ENCODE results near the gene SYNPO2. TPM values are rescaled to one million over a fixed set of nuclear protein-coding genes. Genes with fewer than 3 reads are reported as not detected.

Gene SYNPO2
- total and polyA plus RNA-seq, 2 of the 8 experiments (the other 6 are each of a cell fraction or from before 2014, with no cell fraction given), result 0.50 to 4.2 TPM

- H3K4me3 ChIP-seq (ENCODE audit: extremely low read depth in 1 of 4, insufficient read depth in 2 of 4, low read depth in 3 of 4, low read length in 4 of 4), result no peak overlapping the region
- CTCF ChIA-PET (ENCODE audit: partially characterized antibody), result interaction anchor here (3.9 kb wide), 1 partner anchor 20 kb away, joined by 20 read pairs; no protein-coding TSS in a partner anchor
- POLR2A ChIA-PET (ENCODE audit: partially characterized antibody), result no interaction called here
- TF ChIP-seq RAD21 (IDR thresholded peaks at IDR 0.05 in 1 of 2, conservative IDR thresholded peaks at IDR 0.05 in 1 of 2; ENCODE audit: low read depth in 2 of 2, low read length in 2 of 2) (no peak), KDM5A (IDR thresholded peaks at IDR 0.05; ENCODE audit: low read length) (no peak), RNF2 (IDR thresholded peaks at IDR 0.05; ENCODE audit: borderline replicate concordance, low read depth, low read length, missing control alignments, poor library complexity, severe bottlenecking) (no peak), KDM4A (IDR thresholded peaks at IDR 0.05; ENCODE audit: low read depth, low read length, severe bottlenecking) (no peak), SP2 (IDR thresholded peaks at IDR 0.05; ENCODE audit: low read length) (no peak), CTBP2 (IDR thresholded peaks at IDR 0.05; ENCODE audit: borderline replicate concordance, insufficient read depth, insufficient read length, low read length) (no peak), EGR1 (IDR thresholded peaks at IDR 0.05; ENCODE audit: borderline replicate concordance, low read depth, low read length) (no peak), GABPA (IDR thresholded peaks at IDR 0.05; ENCODE audit: borderline replicate concordance, insufficient read depth, low read length) (no peak), SIX5 (IDR thresholded peaks at IDR 0.05; ENCODE audit: low read depth, low read length) (no peak), HDAC2 (IDR thresholded peaks at IDR 0.05; ENCODE audit: borderline replicate concordance in 1 of 2, low read depth in 2 of 2, low read length in 2 of 2) (no peak), SRF (IDR thresholded peaks at IDR 0.05; ENCODE audit: low read depth, low read length) (no peak), GTF2F1 (IDR thresholded peaks at IDR 0.05; ENCODE audit: borderline replicate concordance, low read depth, low read length) (no peak), NANOG (IDR thresholded peaks at IDR 0.05; ENCODE audit: insufficient read depth, low read depth, low read length, poor library complexity, severe bottlenecking) (no peak)
These were observed 131.5 kb downstream of the SYNPO2 start for GRCh38 chr4:119020158-119020557.

More at GRCh38 chr4:119020158-119020557, 131.5 kb downstream of the SYNPO2 start:
- Histone ChIP-seq H3K23me2 (ENCODE audit: low read depth, low read length) (no peaks in the 10 kb centered on the region), H2AK5ac (ENCODE audit: low read depth, low read length) (no peak overlapping the region), H3K36me3 (ENCODE audit: control insufficient read depth in 2 of 4, insufficient read depth in 4 of 4, low read length in 3 of 4) (no peaks in the 10 kb centered on the region), H2BK12ac (ENCODE audit: low read depth, low read length) (no peak overlapping the region), H3K4me2 (ENCODE audit: insufficient read depth in 1 of 2, low read depth in 2 of 2, low read length in 2 of 2) (no peak overlapping the region), H2BK20ac (ENCODE audit: low read length) (no peak overlapping the region), H3K4me1 (replicated peaks in 1 of 4; ENCODE audit: control insufficient read depth in 3 of 4, insufficient read depth in 4 of 4, low read length in 3 of 4) (peaks cover 0 to 5% (median 3%) of the 10 kb centered on the region in 4 experiments; a peak in 3 of 7 replicates), H4K20me1 (replicated peaks in 1 of 2; ENCODE audit: control insufficient read depth in 1 of 2, insufficient read depth in 2 of 2, low read length in 2 of 2) (no peaks in the 10 kb centered on the region), H3K4ac (replicated peaks; ENCODE audit: insufficient read length, low read depth, low read length) (no peak overlapping the region), H3K56ac (replicated peaks; ENCODE audit: insufficient read length, low read depth, low read length) (no peak overlapping the region), H3K18ac (ENCODE audit: extremely low read depth, low read length) (no peak overlapping the region), H2BK120ac (replicated peaks; ENCODE audit: low read depth, low read length) (no peak overlapping the region), H2BK15ac (ENCODE audit: low read length) (no peak overlapping the region), H2BK5ac (ENCODE audit: low read depth, low read length) (no peak overlapping the region), H2AFZ (ENCODE audit: low read length) (no peak overlapping the region), H4K5ac (ENCODE audit: insufficient read length, low read depth, low read length) (no peak overlapping the region), H3K27ac (ENCODE audit: low read depth, low read length) (no peak overlapping the region), H3K23ac (ENCODE audit: insufficient read length) (no peak overlapping the region), H3K27me3 (replicated peaks in 1 of 4; ENCODE audit: control insufficient read depth in 3 of 4, extremely low read depth in 1 of 4, insufficient read depth in 3 of 4, low read length in 3 of 4) (no peaks in the 10 kb centered on the region), H3K79me1 (ENCODE audit: low read depth, low read length) (no peaks in the 10 kb centered on the region), H3K79me2 (ENCODE audit: control insufficient read depth in 1 of 2, insufficient read depth in 2 of 2, low read length in 2 of 2) (no peaks in the 10 kb centered on the region), H4K91ac (replicated peaks; ENCODE audit: insufficient read length, low read length) (no peak overlapping the region), H3K9ac (replicated peaks in 1 of 4; ENCODE audit: extremely low read depth in 1 of 4, low read depth in 3 of 4, low read length in 3 of 4) (no peak overlapping the region), H3K9me3 (ENCODE audit: insufficient read depth in 2 of 2, low read depth in 1 of 2, low read length in 1 of 2) (no peaks in the 10 kb centered on the region), H3K14ac (ENCODE audit: insufficient read length) (no peak overlapping the region), H4K8ac (ENCODE audit: extremely low read depth, insufficient read depth, low read length) (no peak overlapping the region)
- no peak for DNase-seq (ENCODE audit: low read depth in 1 of 2, low spot score in 2 of 2)
- FAIRE-seq, result peak; percentile 13
- 75% methylated on average over 1 of the region's 1 CpG; no CpG with 5 or more reads in 1 of the 2 experiments for WGBS, 2 experiments (ENCODE audit: extremely low coverage in 1 of 2, insufficient coverage in 1 of 2, insufficient read length in 1 of 2, insufficient replicate concordance in 2 of 2, low coverage in 1 of 2, low lambda C conversion rate in 2 of 2, missing lambda C conversion rate in 1 of 2)

Data from H1 (cell line).